ENCODE results near the gene TCTA.
"Not testable (repeated sequence)": the region's sequence is repeated elsewhere in the genome, so short reads cannot be mapped to it uniquely, and the experiment has no call there.

The TCTA gene

DNA sequence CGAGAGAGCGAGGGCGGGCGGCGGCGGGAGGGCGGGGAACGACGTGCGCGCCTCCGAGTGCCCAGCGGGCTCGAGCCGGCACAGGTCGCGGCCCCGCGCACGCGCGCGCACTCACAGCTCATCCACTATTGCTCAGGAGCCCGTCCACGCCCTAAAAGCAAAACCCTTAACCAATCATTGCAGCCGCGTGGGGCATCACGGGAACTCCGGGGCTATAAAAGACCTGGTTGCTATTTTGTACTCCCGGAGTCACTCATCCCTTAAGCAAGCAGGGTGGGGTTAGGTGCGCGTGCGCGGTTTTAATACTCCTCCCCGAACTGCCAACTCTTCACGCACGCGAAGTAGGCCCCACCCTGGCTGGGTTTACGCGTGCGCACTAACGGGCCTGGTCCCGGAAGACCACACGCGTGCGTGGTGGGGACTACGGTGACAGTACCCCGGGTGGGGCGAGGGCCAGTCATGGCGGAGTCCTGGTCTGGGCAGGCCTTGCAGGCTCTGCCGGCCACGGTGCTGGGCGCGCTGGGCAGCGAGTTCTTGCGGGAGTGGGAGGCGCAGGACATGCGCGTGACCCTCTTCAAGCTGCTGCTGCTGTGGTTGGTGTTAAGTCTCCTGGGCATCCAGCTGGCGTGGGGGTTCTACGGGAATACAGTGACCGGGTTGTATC lies at the start of gene TCTA, which contains the start of gene RHOA:
Gene TCTA, plus strand, starts transcription at position 456 of the 664 bp plus-strand sequence. Its CDS starts 4 bp downstream, at position 460.
Gene RHOA, minus strand, starts transcription at position 9 of the 664 bp plus-strand sequence. CDS start 36,387 bp downstream, outside the sequence.
- FAIRE-seq, result peak; percentile 96

DNA sequence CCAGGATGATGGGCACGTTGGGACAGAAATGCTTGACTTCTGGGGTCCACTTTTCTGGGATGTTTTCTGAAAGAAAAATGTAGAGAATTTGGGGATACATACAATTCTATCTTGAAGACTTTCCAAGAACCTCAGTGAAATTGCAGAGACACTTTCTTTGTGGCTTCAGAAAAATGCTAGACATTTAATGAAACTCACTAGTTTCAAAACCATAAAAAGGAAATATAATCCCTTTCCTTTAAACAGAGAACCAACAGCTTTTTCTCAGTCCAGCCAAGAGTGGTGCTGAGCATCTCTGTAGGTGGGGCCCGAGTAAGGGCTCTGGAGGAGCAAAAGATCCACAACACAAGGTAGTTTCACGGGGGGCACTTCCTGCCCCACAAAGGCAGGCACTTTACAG lies 49.7 kb upstream of the TCTA start:
- FAIRE-seq, result no peak

DNA sequence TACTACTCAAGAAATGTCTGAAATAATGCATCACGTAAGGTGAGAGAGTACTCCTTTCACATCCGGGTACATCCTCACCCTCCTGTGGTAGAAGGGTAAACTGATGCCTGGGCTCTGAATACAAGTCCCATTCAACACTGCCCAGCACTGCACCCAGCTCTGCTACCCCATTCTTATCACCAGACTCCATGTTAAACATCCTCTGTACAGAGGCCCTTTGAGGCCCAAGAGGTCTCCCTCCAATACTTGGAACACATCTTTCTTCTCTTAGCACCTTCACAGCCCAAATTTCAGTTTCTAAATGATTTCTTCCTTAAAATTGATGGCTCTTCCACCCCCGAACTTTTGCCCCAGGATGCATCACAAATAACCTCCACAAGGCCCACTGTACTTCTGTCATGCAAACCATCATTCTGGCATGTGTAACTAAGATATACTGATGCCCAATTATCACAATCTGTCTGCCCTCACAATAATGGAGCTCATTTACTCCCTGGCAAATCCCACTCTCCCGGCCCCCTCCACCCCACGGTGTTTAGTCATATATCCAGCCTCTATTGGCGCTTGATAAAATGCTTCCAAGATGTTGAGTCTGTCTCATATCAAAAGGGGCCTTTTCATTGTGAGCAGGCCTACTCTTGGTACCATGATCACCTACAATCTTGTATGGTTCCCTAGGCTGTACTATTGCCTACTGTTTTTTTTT lies 41.5 kb upstream of the TCTA start:
- FAIRE-seq, result no peak

DNA sequence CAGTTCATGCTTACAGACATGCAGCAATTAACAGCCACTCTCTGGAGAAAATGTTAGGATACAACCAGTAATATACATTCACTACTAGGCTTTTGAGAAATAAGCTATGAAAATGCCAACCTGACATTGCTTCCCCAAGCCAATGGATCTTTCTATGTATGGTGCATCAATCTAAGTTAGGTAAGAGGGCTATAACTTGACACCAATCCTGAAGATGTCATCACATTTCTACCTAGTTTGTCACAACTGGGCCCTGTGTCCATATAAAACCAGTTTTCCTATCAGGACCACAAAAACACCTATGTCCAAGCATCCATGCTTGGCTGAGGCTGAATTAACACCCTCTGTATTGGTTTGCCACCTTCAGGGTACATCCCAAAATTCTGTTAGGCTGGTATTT lies 40.3 kb upstream of the TCTA start:
- FAIRE-seq, result no peak

- FAIRE-seq, result no peak
Measured at GRCh38 chr3:49377483-49377882, 34.7 kb upstream of the TCTA start.

DNA sequence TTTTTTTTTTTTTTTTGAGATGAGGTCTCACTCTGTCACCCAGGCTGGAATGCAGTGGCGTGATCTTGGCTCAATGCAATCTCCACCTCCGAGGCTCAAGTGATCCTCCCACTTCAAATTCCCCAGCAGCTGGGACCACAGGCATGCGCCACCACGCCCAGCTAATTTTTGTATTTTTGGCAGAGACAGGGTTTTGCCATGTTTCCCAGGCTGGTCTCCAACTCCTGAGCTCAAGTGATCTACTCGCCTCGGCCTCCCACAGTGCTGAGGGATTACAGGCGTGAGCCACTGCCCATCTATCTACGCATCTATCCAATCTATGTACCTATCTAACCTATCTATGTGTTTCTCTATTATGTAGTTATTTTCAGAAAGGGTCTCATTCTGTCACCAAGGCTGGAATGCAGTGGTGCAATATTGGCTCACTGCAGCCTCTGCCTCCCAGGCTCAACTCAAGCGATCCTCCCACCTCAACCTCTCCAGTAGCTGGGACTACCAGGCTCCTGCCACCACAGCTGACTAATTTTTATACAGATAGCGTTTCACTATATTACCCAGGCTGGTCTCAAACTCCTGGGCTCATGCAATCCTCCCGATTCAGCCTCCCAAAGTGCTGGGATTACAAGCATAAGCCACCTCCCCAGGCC lies 33.9 kb upstream of the TCTA start:
- FAIRE-seq, result no peak

GRCh38 chr3:49383387-49383786 lies 28.8 kb upstream of the TCTA start:
- FAIRE-seq, result no peak

- FAIRE-seq, result no peak
Measured at GRCh38 chr3:49385617-49386016, 26.6 kb upstream of the TCTA start.

DNA sequence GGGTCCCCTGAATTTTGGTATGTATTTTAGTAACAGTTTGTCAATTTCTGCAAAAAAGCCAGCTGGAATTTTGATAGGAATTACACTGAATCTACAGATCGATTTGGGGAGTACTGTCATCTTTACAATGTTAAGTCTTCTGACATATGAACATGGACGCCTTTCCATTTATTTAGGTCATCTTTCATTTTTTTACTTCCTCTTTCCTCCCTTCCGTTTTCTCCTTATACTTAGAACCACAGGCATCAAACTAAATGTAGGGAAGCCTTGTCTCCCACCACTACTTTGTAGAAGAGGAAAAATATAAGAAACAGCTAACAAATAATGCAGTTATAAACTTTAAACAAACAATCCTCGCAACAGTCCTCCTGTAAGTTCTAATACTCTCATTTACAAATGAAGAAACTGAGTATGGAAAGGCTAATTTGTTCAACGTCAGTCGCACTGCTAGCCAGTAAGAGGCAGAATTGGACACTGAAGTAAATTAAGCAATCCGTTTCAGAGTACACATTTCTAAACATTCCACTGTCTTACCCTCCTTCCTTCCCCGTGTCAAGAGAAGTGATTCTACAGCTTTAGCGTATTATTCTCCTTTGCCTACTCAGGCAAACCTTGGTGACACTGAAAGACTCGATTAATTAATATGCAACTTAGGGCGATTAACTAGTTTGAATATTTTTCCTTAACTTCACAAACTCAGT lies 26.0 kb upstream of the TCTA start:
- no peak for FAIRE-seq

GRCh38 chr3:49387721-49388120 lies 24.5 kb upstream of the TCTA start:
- no peak for FAIRE-seq

- FAIRE-seq, result no peak
Measured at GRCh38 chr3:49388289-49388820, 23.9 kb upstream of the TCTA start.

DNA sequence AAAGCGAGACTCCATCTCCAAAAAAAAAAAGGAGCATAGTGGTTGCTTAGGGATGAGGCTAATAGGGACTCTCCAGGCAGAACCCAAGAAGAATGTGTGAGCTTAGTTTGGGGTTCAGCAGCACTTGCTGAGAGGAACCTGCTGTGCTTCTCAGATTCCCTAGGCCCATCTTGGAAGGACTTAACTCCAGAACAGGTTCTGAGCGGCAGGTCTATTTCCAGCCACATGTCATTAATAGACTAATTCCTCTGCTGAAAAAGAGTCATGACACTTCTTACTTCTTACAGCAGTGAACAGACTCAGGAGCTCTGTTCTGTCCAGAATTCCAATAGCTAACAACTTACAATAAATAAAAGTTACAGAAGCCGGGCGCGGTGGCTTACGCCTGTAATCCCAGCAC lies 22.9 kb upstream of the TCTA start:
- no peak for FAIRE-seq

DNA sequence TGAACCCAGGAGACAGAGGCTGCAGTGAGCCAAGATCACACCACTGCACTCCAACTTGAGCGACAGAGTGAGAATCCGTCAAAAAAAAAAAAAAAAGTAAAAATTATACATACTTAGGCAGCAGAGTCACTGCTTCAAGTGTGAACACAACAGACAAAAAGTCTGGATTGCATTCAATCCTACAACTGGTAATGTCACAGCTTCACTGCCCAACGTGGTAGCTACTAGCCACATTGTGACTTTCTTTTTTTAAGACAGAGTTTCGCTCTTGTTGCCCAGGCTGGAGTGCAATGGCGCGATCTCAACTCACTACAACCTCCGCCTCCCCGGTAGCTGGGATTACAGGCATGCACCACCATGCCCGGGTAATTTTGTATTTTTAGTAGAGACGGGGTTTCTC lies 20.9 kb upstream of the TCTA start:
- not testable (repeated sequence) for FAIRE-seq

- no peak for FAIRE-seq
Measured at GRCh38 chr3:49397470-49397869, 14.8 kb upstream of the TCTA start.

DNA sequence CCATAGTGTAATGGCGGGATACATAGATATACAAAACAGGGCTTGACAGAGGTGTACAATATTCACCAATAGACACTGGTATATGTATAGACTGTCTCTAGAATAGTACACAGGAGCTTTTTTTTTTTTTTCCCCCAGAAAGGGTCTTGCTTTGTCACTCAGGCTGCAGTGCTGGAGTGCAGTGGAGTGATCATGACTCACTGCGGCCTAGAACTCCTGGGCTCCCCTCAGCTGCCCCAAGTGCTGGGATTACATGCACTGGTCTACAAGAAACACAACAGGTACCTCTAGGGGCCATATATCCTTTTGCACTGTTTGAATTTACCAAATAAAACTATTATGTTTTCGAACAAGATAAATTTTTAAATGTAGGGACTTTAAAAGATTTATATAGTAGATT lies 12.8 kb upstream of the TCTA start:
- FAIRE-seq, result no peak

- FAIRE-seq, result no peak
Measured at GRCh38 chr3:49401766-49402165, 10.5 kb upstream of the TCTA start.

- FAIRE-seq, result no peak
Measured at GRCh38 chr3:49403891-49404290, 8.3 kb upstream of the TCTA start.

DNA sequence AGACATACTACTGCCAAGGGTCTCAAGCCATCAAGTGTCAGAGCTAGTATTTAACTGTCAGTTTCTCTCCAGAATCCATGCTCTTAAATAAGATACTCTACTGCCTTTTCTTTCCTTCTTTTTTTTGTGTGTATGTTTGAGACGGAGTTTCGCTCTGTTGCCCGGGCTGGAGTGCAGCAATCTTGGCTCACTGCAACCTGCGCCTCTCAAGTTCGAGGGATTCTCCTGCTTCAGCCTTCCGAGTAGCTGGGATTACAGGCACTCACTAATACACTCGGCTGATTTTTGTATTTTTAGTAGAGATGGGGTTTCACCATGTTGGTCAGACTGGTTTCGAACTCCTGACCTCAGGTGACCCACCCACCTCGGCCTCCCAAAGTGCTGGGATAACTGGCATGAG lies 6.7 kb upstream of the TCTA start:
- FAIRE-seq, result not testable (repeated sequence)

GRCh38 chr3:49406571-49407565 lies 5.4 kb upstream of the TCTA start:
- no peak for FAIRE-seq

DNA sequence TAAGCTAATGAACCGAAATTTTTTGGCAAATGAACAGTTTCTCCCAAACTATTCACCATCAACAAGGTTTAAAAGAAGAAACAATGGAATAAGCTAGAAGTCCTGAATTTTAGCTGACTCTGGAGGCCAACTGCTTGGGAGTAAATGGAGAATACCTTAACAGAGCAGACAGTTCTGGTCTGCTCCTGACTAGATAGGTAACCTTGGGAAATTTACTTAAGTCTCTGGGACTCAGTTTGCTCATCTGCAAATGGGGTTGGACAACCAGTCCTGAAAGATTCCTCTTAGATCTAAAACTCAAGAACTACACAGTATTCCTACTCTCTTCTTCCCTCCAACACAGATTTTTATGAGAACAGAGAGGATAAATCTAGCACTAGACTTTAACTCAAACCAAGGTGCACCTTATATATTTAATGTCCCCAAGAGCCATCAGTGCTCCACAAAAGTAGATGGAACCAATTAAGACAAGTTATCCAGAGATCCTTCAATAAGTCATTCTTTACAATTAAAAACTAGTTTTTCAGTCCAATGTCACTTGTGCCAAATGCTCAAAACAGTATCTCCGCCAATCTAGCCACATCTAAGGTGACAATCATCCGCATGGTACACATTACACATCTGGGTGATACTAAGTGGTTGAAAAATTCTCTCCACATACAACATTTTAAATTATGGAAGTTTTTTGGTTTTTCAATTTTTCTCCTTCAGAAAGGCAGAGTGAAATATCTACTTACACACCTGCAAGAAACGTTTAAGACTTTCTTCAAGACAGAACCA lies 2.0 kb upstream of the TCTA start:
- no peak for FAIRE-seq

Measured in G401.6 (cell line).